A549 (cell line): Measurements from ENCODE around the gene HNRNPM.

ENCODE experiments used
- CEBPB ChIP-seq, 2 experiments: fragments of >200 bp in 1 of 2; sonication (Bioruptor Twin) in 1 of 2; formaldehyde crosslinking in 1 of 2; IDR thresholded peaks; 2 replicates each; pipeline ENCODE4 v1.6.1; 2012 to 2016
- CTCF ChIP-seq: fragments of >200 bp; sonication (Bioruptor Twin); formaldehyde crosslinking; IDR thresholded peaks from 3 replicates; pipeline ENCODE4 v1.5.1; 2016
- EP300 ChIP-seq, 2 experiments: fragments of >200 bp; sonication (Bioruptor Twin); formaldehyde crosslinking; IDR thresholded peaks; 2 replicates in 1 of 2; 3 replicates in 1 of 2; pipeline ENCODE4 v1.6.1; 2016 to 2017
- HMGXB4 ChIP-seq: fragments of 250-450 bp; sonication (Bioruptor Pico); IDR thresholded peaks from 2 replicates; pipeline ENCODE4 v1.5.0; 2021; ENCODE audit warnings: mild to moderate bottlenecking, moderate library complexity, borderline replicate concordance
- KDM5A ChIP-seq: fragments of 200-600 bp; sonication (generic); IDR thresholded peaks from 2 replicates; pipeline ENCODE4 v1.6.1; 2016; ENCODE audit warnings: antibody characterized with exemption, mild to moderate bottlenecking
- MYC ChIP-seq: IDR thresholded peaks from 2 replicates; pipeline ENCODE4 v1.6.1; 2012; ENCODE audit warnings: mild to moderate bottlenecking, inconsistent platforms, low read length, improper control_type of control experiment, borderline replicate concordance
- NFE2L2 ChIP-seq: fragments of 150-350 bp; conservative IDR thresholded peaks from 2 replicates; pipeline ENCODE4 v1.6.1; 2014; ENCODE audit warnings: low read length
- PBX3 ChIP-seq: IDR thresholded peaks from 2 replicates; pipeline ENCODE4 v1.6.1; 2012
- RCOR1 ChIP-seq: fragments of 150-350 bp; IDR thresholded peaks from 2 replicates; pipeline ENCODE4 v1.6.1; 2014; ENCODE audit warnings: antibody characterized with exemption, low read length, low read depth
- RFX5 ChIP-seq: fragments of 450-650 bp; IDR thresholded peaks from 2 replicates; pipeline ENCODE4 v1.7.1; 2014; ENCODE audit warnings: antibody characterized with exemption, mild to moderate bottlenecking, moderate library complexity

GRCh38 chr19:8504919-8505318 is 60.1 kb downstream of the HNRNPM start:
- no peak for TF ChIP-seq CTCF
- TF ChIP-seq KDM5A, result no peak
- no peak for TF ChIP-seq NFE2L2
- TF ChIP-seq MYC, result no peak
- TF ChIP-seq RCOR1, result no peak
- TF ChIP-seq PBX3, result no peak
- no peak for TF ChIP-seq RFX5
- no peak for TF ChIP-seq HMGXB4 (CRISPR knock-in tag)
- TF ChIP-seq CEBPB (IDR thresholded peaks at IDR 0.05), result no peak
- TF ChIP-seq EP300 (IDR thresholded peaks at IDR 0.05), result no peak
